ENCODE data around the gene PDSS2.

DNA sequence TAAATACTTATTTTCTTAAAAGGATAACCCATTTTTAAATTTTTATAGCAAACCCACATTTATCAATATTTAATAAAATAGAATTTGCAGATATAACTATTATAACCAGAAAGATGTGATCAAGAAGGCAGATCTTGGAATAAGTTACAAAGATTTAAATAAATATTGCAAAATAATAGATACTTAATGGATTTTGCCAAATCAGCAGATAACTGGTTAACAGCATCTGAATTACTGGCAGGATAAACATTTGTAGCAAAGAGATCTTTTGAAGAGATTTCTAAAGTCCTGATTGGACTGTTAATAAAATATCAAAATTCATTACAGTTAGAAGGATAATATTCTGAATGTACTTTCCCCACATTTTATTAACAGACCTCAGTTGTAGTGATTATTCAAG lies 144.2 kb downstream of the PDSS2 start:
- TF ChIP-seq, protein P1, sequence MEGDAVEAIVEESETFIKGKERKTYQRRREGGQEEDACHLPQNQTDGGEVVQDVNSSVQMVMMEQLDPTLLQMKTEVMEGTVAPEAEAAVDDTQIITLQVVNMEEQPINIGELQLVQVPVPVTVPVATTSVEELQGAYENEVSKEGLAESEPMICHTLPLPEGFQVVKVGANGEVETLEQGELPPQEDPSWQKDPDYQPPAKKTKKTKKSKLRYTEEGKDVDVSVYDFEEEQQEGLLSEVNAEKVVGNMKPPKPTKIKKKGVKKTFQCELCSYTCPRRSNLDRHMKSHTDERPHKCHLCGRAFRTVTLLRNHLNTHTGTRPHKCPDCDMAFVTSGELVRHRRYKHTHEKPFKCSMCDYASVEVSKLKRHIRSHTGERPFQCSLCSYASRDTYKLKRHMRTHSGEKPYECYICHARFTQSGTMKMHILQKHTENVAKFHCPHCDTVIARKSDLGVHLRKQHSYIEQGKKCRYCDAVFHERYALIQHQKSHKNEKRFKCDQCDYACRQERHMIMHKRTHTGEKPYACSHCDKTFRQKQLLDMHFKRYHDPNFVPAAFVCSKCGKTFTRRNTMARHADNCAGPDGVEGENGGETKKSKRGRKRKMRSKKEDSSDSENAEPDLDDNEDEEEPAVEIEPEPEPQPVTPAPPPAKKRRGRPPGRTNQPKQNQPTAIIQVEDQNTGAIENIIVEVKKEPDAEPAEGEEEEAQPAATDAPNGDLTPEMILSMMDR (IDR thresholded peaks at IDR 0.05; ENCODE audit: low read depth, low read length) = no peak
- TF ChIP-seq EZH2phosphoT487 (IDR thresholded peaks at IDR 0.05; ENCODE audit: low read depth) = no peak
